Trophoblast cell (in vitro differentiated cells and primary cell): ENCODE results near the gene SPRYD4.

Experiments
- DNase-seq, 2 donors: peaks; one replicate each; pipeline ENCODE4 v3.0.0-alpha.2; 2016
- H2AFZ ChIP-seq: 2 replicates; pipeline ENCODE4 v1.6.1; 2013; ENCODE audit warnings: low read length, moderate library complexity, mild to moderate bottlenecking; ENCODE audit not compliant: insufficient read depth, poor library complexity
- H2AK5ac ChIP-seq: 2 replicates; pipeline ENCODE4 v1.6.1; 2013; ENCODE audit warnings: mild to moderate bottlenecking, low read length
- H2BK120ac ChIP-seq: 2 replicates; pipeline ENCODE4 v1.6.1; 2013; ENCODE audit warnings: low read length, mild to moderate bottlenecking, moderate library complexity; ENCODE audit not compliant: insufficient read depth, poor library complexity
- H2BK12ac ChIP-seq: 2 replicates; pipeline ENCODE4 v1.6.1; 2013; ENCODE audit warnings: mild to moderate bottlenecking, low read length, moderate library complexity
- H2BK5ac ChIP-seq: 2 replicates; pipeline ENCODE4 v1.6.1; 2013; ENCODE audit warnings: low read length, low read depth, moderate library complexity, mild to moderate bottlenecking; ENCODE audit not compliant: poor library complexity
- H3K14ac ChIP-seq: 2 replicates; pipeline ENCODE4 v1.6.1; 2013; ENCODE audit warnings: mild to moderate bottlenecking, low read length
- H3K18ac ChIP-seq: 2 replicates; pipeline ENCODE4 v1.6.1; 2013; ENCODE audit warnings: mild to moderate bottlenecking, low read length
- H3K23ac ChIP-seq: 2 replicates; pipeline ENCODE4 v1.6.1; 2013; ENCODE audit warnings: low read length
- H3K27ac ChIP-seq: 2 replicates; pipeline ENCODE4 v1.5.1; 2013; ENCODE audit warnings: low read depth, mild to moderate bottlenecking, inconsistent platforms, low read length, moderate library complexity
- H3K27me3 ChIP-seq: 2 replicates; pipeline ENCODE4 v1.6.1; 2013; ENCODE audit warnings: inconsistent platforms, mild to moderate bottlenecking, low read length, moderate library complexity; ENCODE audit not compliant: insufficient read depth
- H3K36me3 ChIP-seq, 2 experiments: 1 replicate in 1 of 2; 2 replicates in 1 of 2; pipeline ENCODE4 v1.6.1; 2013; ENCODE audit warnings: low read length in 2 of 2, mild to moderate bottlenecking in 2 of 2, moderate library complexity in 1 of 2; ENCODE audit not compliant: insufficient read depth in 2 of 2, control insufficient read depth in 1 of 2
- H3K4ac ChIP-seq: 2 replicates; pipeline ENCODE4 v1.6.1; 2013; ENCODE audit warnings: low read depth, mild to moderate bottlenecking, low read length, moderate library complexity
- H3K4me1 ChIP-seq, 2 experiments: 1 replicate in 1 of 2; 2 replicates in 1 of 2; pipeline ENCODE4 v1.6.1; 2013; ENCODE audit warnings: low read length in 2 of 2, mild to moderate bottlenecking in 2 of 2, moderate library complexity in 1 of 2; ENCODE audit not compliant: insufficient read depth in 2 of 2, control insufficient read depth in 1 of 2
- H3K4me2 ChIP-seq: 2 replicates; pipeline ENCODE4 v1.6.1; 2013; ENCODE audit warnings: inconsistent platforms, mild to moderate bottlenecking, low read length, moderate library complexity
- H3K4me3 ChIP-seq: 2 replicates; pipeline ENCODE4 v1.5.1; 2013; ENCODE audit warnings: mild to moderate bottlenecking, low read depth, low read length, inconsistent platforms
- H3K79me1 ChIP-seq: one replicate; pipeline ENCODE4 v1.6.1; 2013; ENCODE audit warnings: low read length
- H3K79me2 ChIP-seq: 2 replicates; pipeline ENCODE4 v1.6.1; 2013; ENCODE audit warnings: low read length, mild to moderate bottlenecking; ENCODE audit not compliant: control insufficient read depth, insufficient read depth, poor library complexity
- H3K9ac ChIP-seq: 2 replicates; pipeline ENCODE4 v1.6.1; 2013; ENCODE audit warnings: mild to moderate bottlenecking, low read length
- H3K9me3 ChIP-seq: 2 replicates; pipeline ENCODE4 v1.6.1; 2013; ENCODE audit warnings: low read depth, mild to moderate bottlenecking, control low read depth, inconsistent platforms, low read length; ENCODE audit not compliant: insufficient read depth
- H4K12ac ChIP-seq: 2 replicates; pipeline ENCODE4 v1.6.1; 2013; ENCODE audit warnings: low read depth, mild to moderate bottlenecking, low read length, moderate library complexity
- H4K8ac ChIP-seq: 2 replicates; pipeline ENCODE4 v1.6.1; 2013; ENCODE audit warnings: low read depth, mild to moderate bottlenecking, low read length, moderate library complexity
- H4K91ac ChIP-seq: one replicate; pipeline ENCODE4 v1.6.1; 2013; ENCODE audit warnings: low read depth, mild to moderate bottlenecking, low read length, moderate library complexity
- WGBS: extraction: QIAGEN DNeasy Blood & Tissue Kit; methylation state at CpG from one replicate; pipeline ENCODE4 v1.1.7; 2013; ENCODE audit warnings: missing lambda C conversion rate; ENCODE audit not compliant: insufficient read length, insufficient coverage; ENCODE audit errors: extremely low coverage; 5-methylcytosine and 5-hydroxymethylcytosine counted together

SPRYD4 gene

DNA sequence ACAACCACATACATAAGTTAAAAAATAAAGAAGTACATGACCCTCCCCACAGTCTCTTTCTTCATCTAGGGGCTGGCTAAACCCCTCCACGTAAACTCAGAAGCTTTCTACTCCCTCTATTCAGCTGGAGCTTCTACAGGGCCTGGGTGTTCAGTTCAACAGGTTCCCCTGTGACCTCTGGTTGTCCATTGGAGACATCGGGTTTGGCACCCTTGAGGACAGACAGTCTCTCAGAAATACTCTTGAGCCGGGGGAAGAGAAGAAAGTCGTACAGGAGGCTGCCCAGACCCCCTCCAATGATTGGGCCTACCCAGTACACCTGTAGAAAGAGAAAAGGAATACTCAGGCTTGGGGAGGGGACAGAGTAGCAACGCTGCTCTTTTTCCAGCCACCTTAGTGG is 17.2 kb upstream of the SPRYD4 start:
- H3K9me3 ChIP-seq, result no peaks in the 10 kb centered on the region

DNA sequence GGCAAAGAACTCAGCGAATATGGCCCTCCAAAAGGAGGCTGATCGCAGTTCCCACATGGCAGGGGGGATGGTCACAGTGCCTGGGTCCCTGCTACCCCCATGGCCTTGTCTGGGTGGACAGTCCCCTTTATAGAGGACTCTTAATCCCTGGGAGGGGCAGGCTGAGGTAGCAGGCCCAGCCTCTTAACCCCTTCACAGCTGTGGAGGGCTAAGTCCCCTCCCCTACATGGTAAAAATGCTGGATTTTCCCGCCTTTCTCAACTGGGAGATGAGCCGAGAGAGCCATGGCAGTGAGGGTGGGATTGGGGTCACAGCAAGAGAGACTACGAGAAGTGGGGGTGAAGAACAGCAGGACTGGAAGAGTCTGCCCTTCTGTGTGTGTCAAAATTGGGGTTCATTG is 13.8 kb upstream of the SPRYD4 start, which contains the start of gene MIP:
MIP (minus strand) TSS at position 101 of the 400 bp plus-strand sequence; CDS start at position 57, 44 bp downstream.
- Histone ChIP-seq H3K79me1 (peaks cover 1% of the 10 kb centered on the region), H3K4ac (no peak within 1 kb of the TSS), H3K79me2 (no peaks in the 10 kb centered on the region), H2AFZ (no peak within 1 kb of the TSS), H3K9ac (no peak within 1 kb of the TSS), H3K23ac (no peak within 1 kb of the TSS), H2BK12ac (no peak within 1 kb of the TSS), H3K18ac (no peak within 1 kb of the TSS), H3K4me1 (no peaks in the 10 kb centered on the region), H3K27me3 (no peaks in the 10 kb centered on the region), H3K14ac (no peak within 1 kb of the TSS), H4K91ac (no peak within 1 kb of the TSS), H3K4me2 (no peak within 1 kb of the TSS), H4K8ac (no peak within 1 kb of the TSS), H3K4me3 (no peak within 1 kb of the TSS), H2BK5ac (no peak within 1 kb of the TSS), H3K27ac (no peak within 1 kb of the TSS), H4K12ac (no peak within 1 kb of the TSS), H3K9me3 (no peaks in the 10 kb centered on the region), H2BK120ac (no peak within 1 kb of the TSS), H3K36me3 (no peaks in the 10 kb centered on the region), H2AK5ac (no peak within 1 kb of the TSS)
- no CpG with 5 or more reads among the region's 5 CpGs for WGBS
- no peak for DNase-seq

More for the DNA sequence above, 17.2 kb upstream of the SPRYD4 start:
- H2BK12ac ChIP-seq, result no peak overlapping the region
- no peak for DNase-seq
- H3K27ac ChIP-seq, result no peak overlapping the region
- H3K79me2 ChIP-seq, result peaks cover 4% of the 10 kb centered on the region
- H4K12ac ChIP-seq, result no peak overlapping the region
- H2AFZ ChIP-seq, result no peak overlapping the region
- H3K14ac ChIP-seq, result no peak overlapping the region
- no peak overlapping the region for H4K91ac ChIP-seq
- no CpG with 5 or more reads among the region's 5 CpGs for WGBS
- no peak overlapping the region for H3K23ac ChIP-seq
- no peak overlapping the region for H3K4me2 ChIP-seq
- H4K8ac ChIP-seq, result no peak overlapping the region
- no peaks in the 10 kb centered on the region for H3K27me3 ChIP-seq
- no peak overlapping the region for H3K4me3 ChIP-seq
- no peak overlapping the region for H3K18ac ChIP-seq
- no peak overlapping the region for H2BK5ac ChIP-seq
- peaks cover 7% of the 10 kb centered on the region for H3K79me1 ChIP-seq
- H3K36me3 ChIP-seq, result no peaks in the 10 kb centered on the region
- H3K4ac ChIP-seq, result no peak overlapping the region
- no peaks in the 10 kb centered on the region for H3K4me1 ChIP-seq
- no peak overlapping the region for H2BK120ac ChIP-seq
- H2AK5ac ChIP-seq, result no peak overlapping the region
- H3K9ac ChIP-seq, result no peak overlapping the region

- H3K9ac ChIP-seq, result no peak overlapping the region
- no peaks in the 10 kb centered on the region for H3K79me1 ChIP-seq
- H2BK12ac ChIP-seq, result no peak overlapping the region
- H3K14ac ChIP-seq, result no peak overlapping the region
- no peak overlapping the region for H3K4ac ChIP-seq
- no peak overlapping the region for H3K23ac ChIP-seq
- no peaks in the 10 kb centered on the region for H3K36me3 ChIP-seq
- no peak overlapping the region for H4K12ac ChIP-seq
- H2BK5ac ChIP-seq, result no peak overlapping the region
- no peaks in the 10 kb centered on the region for H3K27me3 ChIP-seq
- no peak overlapping the region for H4K91ac ChIP-seq
- no peak overlapping the region for H3K4me2 ChIP-seq
- no peak overlapping the region for H3K18ac ChIP-seq
- no peak overlapping the region for H2AK5ac ChIP-seq
- H4K8ac ChIP-seq, result no peak overlapping the region
- H3K4me3 ChIP-seq, result no peak overlapping the region
- H3K27ac ChIP-seq, result no peak overlapping the region
- no CpG with 5 or more reads among the region's 4 CpGs for WGBS
- H2AFZ ChIP-seq, result no peak overlapping the region
- H3K79me2 ChIP-seq, result no peaks in the 10 kb centered on the region
- H3K9me3 ChIP-seq, result no peaks in the 10 kb centered on the region
- no peaks in the 10 kb centered on the region for H3K4me1 ChIP-seq
- H2BK120ac ChIP-seq, result no peak overlapping the region
- no peak for DNase-seq
Observed at GRCh38 chr12:56457817-56458216, 10.6 kb upstream of the SPRYD4 start.

GRCh38 chr12:56461235-56462159 is 6.9 kb upstream of the SPRYD4 start:
- Histone ChIP-seq H3K14ac (no peak overlapping the region), H3K36me3 (no peaks in the 10 kb centered on the region), H3K9ac (no peak overlapping the region), H3K4me3 (no peak overlapping the region), H3K27me3 (no peaks in the 10 kb centered on the region), H4K8ac (no peak overlapping the region), H3K27ac (no peak overlapping the region), H3K79me2 (no peaks in the 10 kb centered on the region), H2AK5ac (no peak overlapping the region), H2AFZ (no peak overlapping the region), H4K91ac (no peak overlapping the region), H3K79me1 (no peaks in the 10 kb centered on the region), H2BK12ac (no peak overlapping the region), H3K23ac (no peak overlapping the region), H2BK120ac (no peak overlapping the region), H3K9me3 (no peaks in the 10 kb centered on the region), H3K4ac (no peak overlapping the region), H2BK5ac (no peak overlapping the region), H4K12ac (no peak overlapping the region), H3K18ac (no peak overlapping the region), H3K4me1 (no peaks in the 10 kb centered on the region), H3K4me2 (no peak overlapping the region)
- no CpG with 5 or more reads among the region's 11 CpGs for WGBS
- DNase-seq, result peak; percentile 43 to 72
